Activated CD4-positive, alpha-beta T cell treated with anti-CD3 and anti-CD28 coated beads, Interleukin-2, amount 10 ng/mL, durations not matched to agents 24 days and 14 days (primary cell): ENCODE results near the gene MPZ. TPM values are rescaled to one million over a fixed set of nuclear protein-coding genes. Genes with fewer than 3 reads are reported as not detected.
A peak's percentile ranks its signal among the peaks of the same experiment; 100 is the strongest.

Experiments used
- DNase-seq: peaks from one replicate; pipeline ENCODE4 v3.0.0; 2022
- H3K27ac Mint-ChIP-seq: one replicate; pipeline ENCODE4 v1.8.0; 2022; ENCODE audit warnings: mild to moderate bottlenecking, mixed read lengths
- H3K27me3 Mint-ChIP-seq: one replicate; pipeline ENCODE4 v1.8.0; 2022; ENCODE audit warnings: mixed read lengths
- H3K36me3 Mint-ChIP-seq: one replicate; pipeline ENCODE4 v1.8.0; 2022; ENCODE audit warnings: low read depth, mild to moderate bottlenecking, mixed read lengths
- H3K4me1 Mint-ChIP-seq: one replicate; pipeline ENCODE4 v1.8.0; 2021; ENCODE audit warnings: mixed read lengths
- H3K4me3 Mint-ChIP-seq: one replicate; pipeline ENCODE4 v1.8.0; 2022; ENCODE audit warnings: mild to moderate bottlenecking, moderate library complexity, mixed read lengths
- H3K9me3 Mint-ChIP-seq: one replicate; pipeline ENCODE4 v1.8.0; 2021; ENCODE audit warnings: mixed read lengths
- intact Hi-C: fragments of 100-400 bp; cut with micrococcal nuclease; formaldehyde crosslinking; loops from one replicate; pipeline ENCODE4 v1.15.1; 2023
- total RNA-seq: library from RNA; stranded (reverse); gene quantifications from 2 replicates; pipeline ENCODE4 v1.2.3, GENCODE V29; 2022

MPZ gene
- total RNA-seq, 1 donor from 2014 or later, result 2.8 TPM

DNA sequence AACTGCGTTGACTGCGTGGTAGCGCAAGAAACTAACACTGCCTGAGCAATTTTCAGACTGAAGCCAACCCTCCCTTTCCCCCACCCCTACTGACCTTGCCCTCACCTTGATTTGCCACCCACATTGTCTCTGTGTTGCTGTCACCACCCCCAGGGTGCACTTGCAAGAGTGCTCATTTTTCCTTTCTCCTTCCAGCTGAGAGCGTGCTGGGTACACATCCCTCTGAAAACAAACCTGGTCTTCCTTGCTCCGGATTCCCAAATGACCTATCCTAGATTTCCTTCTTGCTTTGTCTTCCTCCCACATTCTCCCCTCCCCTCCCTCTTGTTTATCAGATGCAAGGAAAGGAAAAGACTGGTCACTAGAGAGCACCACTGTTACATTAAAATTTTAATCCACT lies 24.2 kb downstream of the MPZ start:
- no peaks in the 10 kb centered on the region for H3K9me3 Mint-ChIP-seq
- intact Hi-C loops, result no loop called here

DNA sequence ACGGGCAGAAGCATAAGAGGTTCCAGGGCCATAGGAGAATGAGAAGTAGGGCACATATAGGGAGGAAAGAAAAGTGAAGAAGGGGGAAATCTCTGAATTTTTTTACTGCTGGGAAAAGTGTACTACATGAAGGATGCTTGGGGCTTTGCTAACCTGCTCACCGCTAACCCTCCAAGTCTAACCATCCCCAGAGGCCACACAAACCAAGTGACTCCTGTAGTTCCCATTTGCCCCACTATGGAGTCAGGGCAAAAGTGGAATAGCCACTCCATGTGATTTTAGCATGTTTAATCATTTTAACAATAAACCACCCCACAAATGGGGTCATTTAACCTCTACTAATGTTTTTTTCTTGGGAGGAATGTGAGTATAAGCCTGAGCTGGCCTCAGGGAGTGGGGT lies 24.7 kb downstream of the MPZ start:
- no peak overlapping the region for H3K4me3 Mint-ChIP-seq
- intact Hi-C loops, result no loop called here
- H3K36me3 Mint-ChIP-seq, result no peaks in the 10 kb centered on the region
- H3K27ac Mint-ChIP-seq, result no peak overlapping the region
- no peaks in the 10 kb centered on the region for H3K4me1 Mint-ChIP-seq
- no peak for DNase-seq
- peaks cover 24% of the 10 kb centered on the region for H3K27me3 Mint-ChIP-seq
- H3K9me3 Mint-ChIP-seq, result no peaks in the 10 kb centered on the region

More for the DNA sequence above, 24.2 kb downstream of the MPZ start:
- Mint-ChIP-seq H3K4me1 (no peaks in the 10 kb centered on the region), H3K27ac (no peak overlapping the region), H3K4me3 (no peak overlapping the region), H3K36me3 (no peaks in the 10 kb centered on the region), H3K27me3 (peaks cover 22% of the 10 kb centered on the region)
- DNase-seq, result no peak

DNA sequence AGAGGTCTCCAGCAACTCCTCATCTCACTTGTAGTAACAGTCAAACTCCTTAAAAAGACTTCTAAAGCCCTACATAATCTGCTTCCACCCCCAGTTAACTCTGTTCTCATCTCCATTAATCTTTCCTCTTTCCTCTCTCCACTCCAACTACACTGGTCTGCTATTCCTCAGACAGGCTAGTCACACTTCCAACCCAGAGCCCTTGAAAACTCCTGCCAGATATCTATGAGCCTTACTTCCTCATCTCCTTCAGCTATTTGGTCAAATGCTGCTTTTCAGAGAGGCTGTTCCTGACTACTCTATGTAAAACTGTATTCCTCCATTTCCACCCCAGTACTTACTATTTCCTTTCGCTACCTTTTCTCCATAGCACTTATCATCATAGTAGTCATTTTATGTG lies 26.8 kb downstream of the MPZ start:
- Mint-ChIP-seq H3K36me3 (no peaks in the 10 kb centered on the region), H3K27me3 (peaks cover 30% of the 10 kb centered on the region), H3K4me1 (no peaks in the 10 kb centered on the region), H3K27ac (no peak overlapping the region), H3K9me3 (no peaks in the 10 kb centered on the region), H3K4me3 (no peak overlapping the region)
- no peak for DNase-seq
- intact Hi-C loops, result no loop called here

DNA sequence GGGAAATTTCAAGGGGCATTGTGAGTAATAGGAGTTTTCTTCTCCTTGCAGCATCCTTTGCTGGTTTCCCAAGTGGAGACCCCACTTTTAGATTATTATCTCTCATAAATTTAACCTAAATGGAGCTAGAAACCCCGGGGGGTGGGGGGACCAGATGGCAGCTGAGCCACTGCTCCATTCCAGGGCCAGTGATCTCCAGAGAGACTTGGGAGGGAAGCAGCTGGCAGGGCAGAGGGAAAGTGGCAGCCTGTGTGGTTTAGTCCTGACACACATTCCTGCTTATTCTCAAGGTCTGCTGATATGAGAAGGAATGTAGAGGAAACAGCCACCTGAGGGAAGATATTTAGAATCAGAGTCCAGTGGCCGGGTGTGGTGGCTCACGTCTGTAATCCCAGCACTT lies 34.9 kb downstream of the MPZ start:
- Mint-ChIP-seq H3K9me3 (no peaks in the 10 kb centered on the region), H3K27me3 (peaks cover 31% of the 10 kb centered on the region), H3K4me3 (no peak overlapping the region), H3K36me3 (no peaks in the 10 kb centered on the region), H3K27ac (no peak overlapping the region), H3K4me1 (no peaks in the 10 kb centered on the region)
- intact Hi-C loops, result no loop called here
- no peak for DNase-seq

DNA sequence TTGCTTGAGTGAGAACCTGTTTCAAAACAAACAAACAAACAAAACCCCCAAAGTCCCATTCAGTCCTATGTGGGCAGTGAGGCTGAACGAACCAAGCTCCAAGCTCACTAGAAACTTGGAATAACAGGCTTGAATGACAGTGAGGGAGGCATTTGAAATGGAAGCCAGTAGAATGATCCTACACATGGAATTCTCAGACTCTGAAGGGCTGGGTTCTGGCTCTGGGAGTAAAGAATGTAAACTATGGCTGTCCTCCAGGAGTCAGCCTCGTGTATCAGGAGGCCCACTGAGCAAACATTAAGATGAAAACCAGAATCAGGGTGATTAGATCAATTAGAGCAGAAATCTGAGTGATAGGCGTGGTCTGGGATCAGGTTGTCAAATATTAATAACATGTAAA lies 36.4 kb downstream of the MPZ start:
- H3K27ac Mint-ChIP-seq, result no peak overlapping the region
- no peak for DNase-seq
- no peaks in the 10 kb centered on the region for H3K36me3 Mint-ChIP-seq
- H3K27me3 Mint-ChIP-seq, result peaks cover 29% of the 10 kb centered on the region
- no peaks in the 10 kb centered on the region for H3K9me3 Mint-ChIP-seq
- no peaks in the 10 kb centered on the region for H3K4me1 Mint-ChIP-seq
- intact Hi-C loops, result no loop called here
- no peak overlapping the region for H3K4me3 Mint-ChIP-seq

DNA sequence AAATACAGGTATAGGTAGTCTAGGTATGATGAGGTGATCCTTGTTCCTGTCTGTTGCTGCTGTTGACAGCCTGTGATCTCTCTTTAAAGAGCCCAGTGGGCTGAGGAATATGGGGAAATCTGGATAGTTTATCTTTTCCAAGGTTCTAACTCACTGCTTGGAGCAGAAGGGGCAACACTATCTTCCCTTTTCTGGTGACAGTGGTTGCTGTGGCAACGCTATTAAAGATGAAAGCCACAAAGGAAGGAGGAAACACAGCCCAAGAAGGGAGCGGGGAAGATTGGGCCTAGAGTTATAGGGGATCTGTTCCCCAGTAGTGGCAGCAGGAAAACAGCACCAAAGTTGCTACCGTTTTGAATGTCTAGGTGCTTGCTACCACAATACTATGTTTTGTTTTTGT lies 42.4 kb downstream of the MPZ start:
- Mint-ChIP-seq H3K4me1 (no peaks in the 10 kb centered on the region), H3K9me3 (no peaks in the 10 kb centered on the region), H3K27ac (no peak overlapping the region), H3K4me3 (no peak overlapping the region), H3K27me3 (peaks cover 20% of the 10 kb centered on the region), H3K36me3 (no peaks in the 10 kb centered on the region)
- DNase-seq, result no peak
- intact Hi-C loops, result no loop called here

DNA sequence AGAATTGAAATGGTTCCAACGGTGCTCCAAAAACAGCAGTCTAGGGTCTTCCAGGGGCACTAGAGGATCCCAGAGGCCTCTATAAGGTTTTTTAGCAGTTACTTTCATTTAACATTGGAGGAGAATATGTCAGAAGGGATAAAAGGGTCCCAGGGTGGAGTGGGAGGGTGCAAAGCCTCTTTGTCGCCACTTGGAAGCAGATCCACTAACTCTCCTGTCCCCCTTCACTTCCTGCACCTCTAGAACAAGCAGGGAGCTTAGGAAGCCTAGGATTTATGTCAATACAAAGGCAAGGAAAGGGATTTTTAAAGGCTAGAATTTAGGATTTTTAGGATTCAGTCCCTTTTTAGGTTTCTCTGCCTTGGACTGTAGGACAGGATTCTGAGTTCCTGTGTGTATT lies 42.9 kb downstream of the MPZ start:
- no peaks in the 10 kb centered on the region for H3K36me3 Mint-ChIP-seq
- peaks cover 21% of the 10 kb centered on the region for H3K27me3 Mint-ChIP-seq
- H3K4me3 Mint-ChIP-seq, result no peak overlapping the region
- H3K4me1 Mint-ChIP-seq, result no peaks in the 10 kb centered on the region
- intact Hi-C loops, result no loop called here
- H3K9me3 Mint-ChIP-seq, result no peaks in the 10 kb centered on the region
- H3K27ac Mint-ChIP-seq, result no peak overlapping the region
- no peak for DNase-seq

DNA sequence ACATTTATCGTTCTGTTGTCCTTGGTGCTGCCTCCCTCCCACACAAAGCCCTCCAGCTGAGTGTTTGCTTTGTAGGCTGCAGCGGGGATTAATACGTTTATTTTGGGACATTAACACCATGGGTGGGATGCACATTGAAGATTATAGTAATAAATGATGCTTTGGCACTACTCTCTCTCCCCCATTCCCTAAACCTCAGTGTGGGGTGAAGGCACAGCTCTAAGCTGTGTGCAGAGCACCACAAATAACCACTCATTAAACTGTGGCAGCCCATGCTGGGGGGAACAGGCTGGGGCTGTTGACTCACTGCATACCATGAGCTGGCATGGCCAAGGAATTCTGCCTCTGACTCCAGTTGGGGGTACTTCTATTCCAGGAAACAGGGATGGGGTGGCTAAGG lies 43.6 kb downstream of the MPZ start:
- Mint-ChIP-seq H3K36me3 (no peaks in the 10 kb centered on the region), H3K4me1 (no peaks in the 10 kb centered on the region), H3K27ac (no peak overlapping the region), H3K4me3 (no peak overlapping the region), H3K27me3 (peaks cover 25% of the 10 kb centered on the region), H3K9me3 (no peaks in the 10 kb centered on the region)
- intact Hi-C loops, result no loop called here
- no peak for DNase-seq

DNA sequence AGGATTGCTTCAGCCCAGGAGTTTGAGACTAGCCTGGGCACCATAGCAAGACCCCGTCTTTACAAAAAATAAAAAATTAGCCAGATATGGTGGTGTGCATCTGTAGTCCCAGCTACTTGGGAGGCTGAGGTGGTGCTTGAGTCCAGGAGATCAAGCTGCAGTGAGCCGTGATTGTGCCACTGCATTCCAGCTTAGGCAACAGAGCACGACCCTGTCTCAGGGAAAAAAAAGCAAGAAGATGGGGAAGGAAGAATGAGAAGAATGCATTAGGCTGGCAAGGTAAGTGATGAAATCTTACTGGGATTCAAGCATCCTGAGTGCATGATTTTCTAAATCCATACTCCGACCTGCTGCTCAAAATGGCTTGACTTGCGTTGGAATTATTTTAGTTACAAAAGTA lies 44.5 kb downstream of the MPZ start:
- Mint-ChIP-seq H3K27ac (no peak overlapping the region), H3K4me3 (no peak overlapping the region), H3K4me1 (no peaks in the 10 kb centered on the region), H3K27me3 (peaks cover 34% of the 10 kb centered on the region), H3K9me3 (no peaks in the 10 kb centered on the region), H3K36me3 (no peaks in the 10 kb centered on the region)
- no peak for DNase-seq
- intact Hi-C loops, result no loop called here

DNA sequence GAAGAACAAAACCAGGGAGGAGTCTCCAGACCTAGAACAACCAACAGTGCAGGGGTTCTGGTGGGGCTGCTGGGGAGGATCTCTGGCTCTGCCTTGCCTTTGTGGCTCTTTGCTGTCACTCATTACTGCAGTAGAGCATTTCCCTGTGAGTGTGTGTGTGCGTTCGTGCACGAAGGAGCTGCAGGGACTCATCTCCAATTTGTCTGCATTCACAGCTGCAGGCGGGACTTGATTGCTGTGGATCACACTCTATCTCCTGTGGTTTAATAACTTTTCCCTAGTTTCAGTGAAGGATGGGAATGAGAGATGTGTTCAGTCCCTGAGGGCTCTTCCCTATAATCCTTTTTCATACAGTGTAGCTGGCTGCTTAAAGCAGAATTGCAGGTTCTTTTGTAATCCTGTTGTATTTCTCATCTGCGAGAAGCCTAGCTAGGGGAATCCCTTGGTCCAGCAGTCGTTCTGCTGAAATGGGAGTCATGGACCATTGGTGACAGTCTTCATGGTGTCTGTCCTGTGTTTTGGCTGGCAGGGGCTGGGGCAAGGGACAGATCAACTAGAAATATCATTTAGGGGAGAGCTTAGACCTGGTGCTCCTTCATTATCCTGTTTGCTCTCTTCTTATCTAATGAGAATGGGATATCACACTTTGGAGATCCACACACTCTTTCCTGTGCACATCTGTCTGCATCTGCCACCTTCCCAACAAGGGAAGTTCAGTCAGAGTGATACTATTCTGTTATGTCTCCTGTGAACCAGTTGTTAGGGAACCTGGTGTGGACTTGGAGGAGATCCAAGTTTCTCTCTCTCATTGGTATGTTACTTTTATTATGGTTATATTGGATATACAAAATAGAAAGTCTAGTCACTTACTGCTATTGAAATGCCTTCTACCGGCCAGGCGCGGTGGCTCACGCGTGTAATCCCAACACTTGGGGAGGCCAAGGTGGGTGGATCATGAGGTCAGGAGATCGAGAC lies 48.2 kb downstream of the MPZ start:
- Mint-ChIP-seq H3K27ac (no peak overlapping the region), H3K36me3 (peaks cover 11% of the 10 kb centered on the region), H3K9me3 (peaks cover 18% of the 10 kb centered on the region), H3K4me1 (peaks cover 9% of the 10 kb centered on the region), H3K27me3 (peaks cover 60% of the 10 kb centered on the region), H3K4me3 (no peak overlapping the region)
- DNase-seq, result no peak
- intact Hi-C loops, result no loop called here

DNA sequence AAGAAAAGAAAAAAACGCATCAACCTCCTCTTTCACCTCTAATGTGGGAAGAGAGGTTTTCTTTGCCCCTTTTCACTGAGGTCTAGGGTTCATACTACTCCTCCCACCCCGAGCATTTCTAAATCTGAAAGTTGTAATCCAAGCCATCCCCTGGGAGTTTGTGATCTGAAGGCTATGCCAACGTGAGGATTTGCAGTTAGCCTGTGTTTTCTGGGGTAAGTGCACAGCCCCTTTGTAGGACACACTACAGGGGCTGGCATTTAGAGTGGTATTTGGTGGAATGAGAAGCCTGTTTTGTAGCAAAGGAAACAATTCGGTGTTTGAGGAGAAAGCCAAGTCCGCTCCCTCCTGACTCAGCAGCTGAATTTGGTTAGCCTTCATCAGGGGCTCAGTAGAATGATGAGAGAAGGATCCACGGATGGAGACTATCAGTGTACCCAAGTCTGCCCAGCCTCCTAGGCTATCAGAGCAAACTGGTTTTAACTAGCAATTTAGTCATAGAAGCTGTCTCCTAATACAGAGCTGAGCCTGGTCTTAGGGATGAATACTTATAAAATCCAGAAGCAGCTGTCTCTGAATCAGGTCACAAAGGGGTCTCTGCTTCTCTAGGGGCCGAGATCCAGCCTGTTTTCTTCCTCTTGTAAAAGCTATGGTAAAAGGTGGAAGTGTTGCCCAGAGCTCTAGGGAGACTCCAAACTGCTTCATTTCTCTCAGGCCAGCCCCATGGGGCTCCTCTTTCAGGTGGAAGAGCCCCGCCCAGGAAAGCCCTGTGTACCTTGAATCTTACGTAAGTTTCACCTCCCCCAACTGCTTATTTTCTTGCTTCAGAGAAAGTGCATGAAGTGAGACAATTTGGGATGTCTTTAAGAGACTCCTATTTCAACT lies 49.1 kb downstream of the MPZ start:
- Mint-ChIP-seq H3K27me3 (peaks cover 61% of the 10 kb centered on the region), H3K4me1 (peaks cover 9% of the 10 kb centered on the region), H3K4me3 (no peak overlapping the region), H3K27ac (no peak overlapping the region), H3K36me3 (peaks cover 11% of the 10 kb centered on the region), H3K9me3 (peaks cover 24% of the 10 kb centered on the region)
- DNase-seq, result no peak
- intact Hi-C loops, result no loop called here

DNA sequence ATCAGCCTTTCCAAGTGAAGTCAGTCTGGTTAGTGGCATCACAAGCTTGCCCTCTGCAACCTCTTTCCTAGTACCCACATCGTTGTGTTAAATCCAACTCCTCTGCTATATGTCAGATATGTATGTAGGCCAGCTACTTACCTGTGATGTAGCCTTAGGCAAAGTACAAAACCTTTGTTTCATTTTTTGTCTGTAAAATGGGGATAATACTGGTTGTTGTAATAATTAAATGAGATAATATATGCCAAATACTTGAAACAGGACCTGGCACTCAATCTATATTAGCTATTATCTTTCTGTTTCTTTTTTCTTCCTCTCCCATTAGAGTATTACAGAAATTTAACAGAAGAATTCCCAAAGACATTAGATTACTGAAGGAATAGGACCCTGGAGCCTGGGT lies 50.0 kb downstream of the MPZ start:
- no peak for DNase-seq
- intact Hi-C loops, result no loop called here
- Mint-ChIP-seq H3K27ac (no peak overlapping the region), H3K9me3 (peaks cover 27% of the 10 kb centered on the region), H3K36me3 (peaks cover 11% of the 10 kb centered on the region), H3K4me1 (peaks cover 9% of the 10 kb centered on the region), H3K27me3 (peaks cover 62% of the 10 kb centered on the region), H3K4me3 (peak overlapping the region; percentile 74)

DNA sequence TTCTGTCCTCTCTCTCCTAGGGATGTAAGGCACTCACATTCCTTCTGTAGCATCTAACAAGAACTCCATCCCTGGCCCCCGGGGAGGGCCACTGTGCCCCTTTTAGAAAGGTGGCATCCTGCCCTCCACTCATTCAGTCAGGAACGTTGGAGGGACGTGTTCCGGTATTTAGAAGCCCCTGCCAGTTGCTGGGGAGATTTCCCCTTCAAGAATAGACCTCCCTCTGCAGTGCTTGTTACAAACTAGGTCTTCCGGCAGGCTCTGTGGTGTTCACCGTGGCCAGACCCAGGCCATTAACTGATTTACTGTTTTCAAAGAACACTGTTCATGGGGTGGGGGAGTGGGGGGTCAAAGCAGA lies 50.4 kb downstream of the MPZ start:
- peak overlapping the region; percentile 74 for H3K4me3 Mint-ChIP-seq
- H3K27me3 Mint-ChIP-seq, result peaks cover 60% of the 10 kb centered on the region
- H3K27ac Mint-ChIP-seq, result no peak overlapping the region

More for the DNA sequence above, 50.4 kb downstream of the MPZ start:
- Mint-ChIP-seq H3K4me1 (peaks cover 9% of the 10 kb centered on the region), H3K9me3 (peaks cover 27% of the 10 kb centered on the region), H3K36me3 (peaks cover 11% of the 10 kb centered on the region)
- intact Hi-C loops, result no loop called here
- DNase-seq, result no peak
